GM12864 (cell line): Measurements from ENCODE around the gene CLDN6.

ENCODE experiments used
- DNase-seq: peaks from one replicate; pipeline ENCODE4 v3.0.0-alpha.2; 2011; ENCODE audit warnings: low read depth
- H3K4me3 ChIP-seq: 2 replicates; pipeline ENCODE4 v1.5.1; 2011; ENCODE audit warnings: mild to moderate bottlenecking, low read depth, low read length, control low read depth
- CTCF ChIP-seq: IDR thresholded peaks from 2 replicates; pipeline ENCODE4 v1.5.1; 2011; ENCODE audit warnings: low read depth, mild to moderate bottlenecking, moderate library complexity, low read length, control low read depth, inconsistent platforms; ENCODE audit errors: missing control alignments

CLDN6 gene

GRCh38 chr16:3049921-3050481 lies 32.0 kb upstream of the CLDN6 start:
- no peak for TF ChIP-seq CTCF
- H3K4me3 ChIP-seq: no peak overlapping the region
- no peak for DNase-seq

GRCh38 chr16:3047387-3047720 lies 29.4 kb upstream of the CLDN6 start:
- TF ChIP-seq CTCF: no peak
- H3K4me3 ChIP-seq: no peak overlapping the region

GRCh38 chr16:3046641-3047386 lies 28.8 kb upstream of the CLDN6 start:
- no peak for DNase-seq
- TF ChIP-seq CTCF: no peak
- no peak overlapping the region for H3K4me3 ChIP-seq

More at GRCh38 chr16:3047387-3047720, 29.4 kb upstream of the CLDN6 start:
- no peak for DNase-seq

- TF ChIP-seq CTCF: no peak
- DNase-seq: no peak
- peak within 1 kb of the TSS; percentile 51 for H3K4me3 ChIP-seq
Measured at GRCh38 chr16:3045758-3046640, 28.0 kb upstream of the CLDN6 start, which contains the start of gene MMP25. MMP25 (plus strand) TSS chr16:3046561; CDS start chr16:3046918, 357 bp downstream.

GRCh38 chr16:3044708-3045107 lies 26.7 kb upstream of the CLDN6 start:
- H3K4me3 ChIP-seq: no peak overlapping the region
- DNase-seq: no peak
- no peak for TF ChIP-seq CTCF

- H3K4me3 ChIP-seq: no peak overlapping the region
- TF ChIP-seq CTCF: no peak
- no peak for DNase-seq
Measured at GRCh38 chr16:3042376-3042775, 24.4 kb upstream of the CLDN6 start.
